Measurements from ENCODE around the gene GDA.

DNA sequence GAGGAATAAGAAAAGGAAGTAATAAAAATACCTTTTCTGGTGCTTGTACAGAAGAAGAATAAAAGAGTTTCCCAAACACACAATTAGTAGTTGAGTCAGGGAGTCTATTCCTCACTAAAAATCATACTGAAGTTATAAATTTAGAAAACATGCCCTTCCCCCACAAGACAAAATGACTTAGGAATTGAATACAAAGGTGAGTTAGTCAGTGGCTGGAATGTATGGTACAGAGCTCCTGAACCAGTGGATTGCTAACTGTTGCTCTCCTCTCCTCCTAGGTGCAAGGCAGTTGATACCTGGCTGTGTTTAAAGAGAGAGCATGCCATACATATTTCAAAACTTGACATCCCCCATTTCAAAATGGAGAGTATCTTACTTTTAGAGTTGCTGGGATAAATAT, 1.9 kb downstream of the GDA start:
- TF ChIP-seq, protein P1, sequence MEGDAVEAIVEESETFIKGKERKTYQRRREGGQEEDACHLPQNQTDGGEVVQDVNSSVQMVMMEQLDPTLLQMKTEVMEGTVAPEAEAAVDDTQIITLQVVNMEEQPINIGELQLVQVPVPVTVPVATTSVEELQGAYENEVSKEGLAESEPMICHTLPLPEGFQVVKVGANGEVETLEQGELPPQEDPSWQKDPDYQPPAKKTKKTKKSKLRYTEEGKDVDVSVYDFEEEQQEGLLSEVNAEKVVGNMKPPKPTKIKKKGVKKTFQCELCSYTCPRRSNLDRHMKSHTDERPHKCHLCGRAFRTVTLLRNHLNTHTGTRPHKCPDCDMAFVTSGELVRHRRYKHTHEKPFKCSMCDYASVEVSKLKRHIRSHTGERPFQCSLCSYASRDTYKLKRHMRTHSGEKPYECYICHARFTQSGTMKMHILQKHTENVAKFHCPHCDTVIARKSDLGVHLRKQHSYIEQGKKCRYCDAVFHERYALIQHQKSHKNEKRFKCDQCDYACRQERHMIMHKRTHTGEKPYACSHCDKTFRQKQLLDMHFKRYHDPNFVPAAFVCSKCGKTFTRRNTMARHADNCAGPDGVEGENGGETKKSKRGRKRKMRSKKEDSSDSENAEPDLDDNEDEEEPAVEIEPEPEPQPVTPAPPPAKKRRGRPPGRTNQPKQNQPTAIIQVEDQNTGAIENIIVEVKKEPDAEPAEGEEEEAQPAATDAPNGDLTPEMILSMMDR (IDR thresholded peaks at IDR 0.05): no peak
- TF ChIP-seq POLR2A (IDR thresholded peaks at IDR 0.05): no peak
